ENCODE data around the gene UGT3A2.

The UGT3A2 gene

DNA sequence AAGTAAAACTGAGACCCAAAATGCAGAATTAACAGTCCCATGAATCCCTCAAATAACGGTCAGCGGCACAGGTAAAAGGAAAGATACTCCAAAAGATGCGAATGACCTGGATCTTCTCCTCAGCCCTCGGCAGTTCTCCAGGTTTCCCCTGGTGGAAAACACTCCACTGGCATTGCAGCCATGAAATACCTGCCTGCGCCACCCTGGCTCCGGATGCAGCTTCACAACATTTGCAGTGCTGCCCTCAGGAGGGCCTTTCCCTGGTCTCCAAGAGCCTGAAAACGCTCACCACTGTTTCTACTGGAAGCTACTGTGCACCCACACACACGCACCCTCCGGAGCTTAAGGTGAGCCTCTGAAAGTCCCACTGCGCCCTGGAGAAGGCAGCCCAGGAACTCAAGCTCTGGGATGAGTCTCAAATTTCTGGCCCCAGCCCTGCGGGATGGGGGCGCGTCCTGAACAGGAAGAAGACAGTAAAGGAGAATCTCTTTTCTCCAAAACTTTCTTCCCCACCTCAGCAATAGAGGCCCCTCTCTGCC, 612 bp downstream of the UGT3A2 start:
- no peak for TF ChIP-seq CTCF (conservative IDR thresholded peaks at IDR 0.05; ENCODE audit: control insufficient read depth, insufficient read depth, low read depth, low read length)
- no peak overlapping the region for H3K4me3 ChIP-seq (ENCODE audit: control insufficient read depth, low read depth, low read length)
- no peak for DNase-seq (ENCODE audit: low read depth)

- H3K4me3 ChIP-seq (ENCODE audit: control insufficient read depth, low read depth, low read length) = no peak overlapping the region
- no peak for TF ChIP-seq CTCF (conservative IDR thresholded peaks at IDR 0.05; ENCODE audit: control insufficient read depth, insufficient read depth, low read depth, low read length)
- DNase-seq (ENCODE audit: low read depth) = peak; percentile 16
These were observed 6.2 kb downstream of the UGT3A2 start for GRCh38 chr5:36060420-36060887.

- H3K4me3 ChIP-seq (ENCODE audit: control insufficient read depth, low read depth, low read length) = no peak overlapping the region
- TF ChIP-seq CTCF (conservative IDR thresholded peaks at IDR 0.05; ENCODE audit: control insufficient read depth, insufficient read depth, low read depth, low read length) = no peak
- DNase-seq (ENCODE audit: low read depth) = no peak
These were observed 6.9 kb downstream of the UGT3A2 start for GRCh38 chr5:36059571-36060419.

DNA sequence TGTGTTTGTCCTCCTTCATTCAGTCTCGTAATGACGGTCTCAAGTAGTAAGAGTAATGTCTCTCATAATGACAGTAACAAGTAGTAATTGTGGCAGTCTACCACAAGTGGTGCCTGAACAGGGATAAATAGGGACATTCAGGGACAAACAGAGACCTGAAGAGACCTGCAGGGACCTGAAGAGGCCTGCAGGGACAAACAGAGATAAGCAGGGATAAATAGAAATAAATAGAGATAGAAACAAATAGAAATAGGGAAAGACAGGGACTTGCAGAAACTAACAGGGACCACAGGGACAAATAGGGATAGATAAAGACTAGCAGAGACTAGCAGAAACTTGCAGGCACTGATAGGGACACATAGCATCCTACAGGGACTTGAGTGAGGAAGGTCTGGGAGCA, 7.9 kb downstream of the UGT3A2 start:
- no peak for TF ChIP-seq CTCF (conservative IDR thresholded peaks at IDR 0.05; ENCODE audit: control insufficient read depth, insufficient read depth, low read depth, low read length)
- no peak overlapping the region for H3K4me3 ChIP-seq (ENCODE audit: control insufficient read depth, low read depth, low read length)
- DNase-seq (ENCODE audit: low read depth) = no peak

- DNase-seq (ENCODE audit: low read depth) = no peak
- H3K4me3 ChIP-seq (ENCODE audit: control insufficient read depth, low read depth, low read length) = no peak overlapping the region
- no peak for TF ChIP-seq CTCF (conservative IDR thresholded peaks at IDR 0.05; ENCODE audit: control insufficient read depth, insufficient read depth, low read depth, low read length)
These were observed 9.3 kb downstream of the UGT3A2 start for GRCh38 chr5:36057386-36057785.

DNA sequence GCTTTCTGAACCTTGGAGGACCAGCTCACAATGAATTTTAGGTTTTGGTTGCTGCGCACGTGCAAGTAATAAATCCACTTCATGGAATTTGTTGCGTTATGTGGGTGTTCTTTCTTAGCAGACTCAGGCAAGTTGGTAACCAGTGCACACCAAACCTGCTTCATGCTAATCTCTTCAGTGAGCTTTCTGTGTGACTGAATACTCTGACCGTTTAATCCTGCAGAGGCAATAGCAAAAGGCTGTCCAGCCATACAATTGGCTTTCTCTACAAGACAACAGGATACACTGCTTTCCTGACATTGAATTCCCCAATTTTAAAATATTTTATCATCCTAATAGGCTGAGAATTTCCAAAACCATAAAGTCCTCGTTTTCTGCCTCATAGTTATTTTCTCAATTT, 10.3 kb downstream of the UGT3A2 start:
- DNase-seq (ENCODE audit: low read depth) = no peak

More for the DNA sequence above, 10.3 kb downstream of the UGT3A2 start:
- no peak overlapping the region for H3K4me3 ChIP-seq (ENCODE audit: control insufficient read depth, low read depth, low read length)
- TF ChIP-seq CTCF (conservative IDR thresholded peaks at IDR 0.05; ENCODE audit: control insufficient read depth, insufficient read depth, low read depth, low read length) = no peak
